Medulla oblongata (tissue), 1 donor: Measurements from ENCODE around the gene NHLRC2.
"Not testable (repeated sequence)": the region's sequence is repeated elsewhere in the genome, so short reads cannot be mapped to it uniquely, and the experiment has no call there.

ENCODE experiments used
- DNase-seq: peaks from one replicate; pipeline ENCODE4 v3.0.0-alpha.2; 2015; ENCODE audit errors: extremely low spot score

Gene NHLRC2, protein sequence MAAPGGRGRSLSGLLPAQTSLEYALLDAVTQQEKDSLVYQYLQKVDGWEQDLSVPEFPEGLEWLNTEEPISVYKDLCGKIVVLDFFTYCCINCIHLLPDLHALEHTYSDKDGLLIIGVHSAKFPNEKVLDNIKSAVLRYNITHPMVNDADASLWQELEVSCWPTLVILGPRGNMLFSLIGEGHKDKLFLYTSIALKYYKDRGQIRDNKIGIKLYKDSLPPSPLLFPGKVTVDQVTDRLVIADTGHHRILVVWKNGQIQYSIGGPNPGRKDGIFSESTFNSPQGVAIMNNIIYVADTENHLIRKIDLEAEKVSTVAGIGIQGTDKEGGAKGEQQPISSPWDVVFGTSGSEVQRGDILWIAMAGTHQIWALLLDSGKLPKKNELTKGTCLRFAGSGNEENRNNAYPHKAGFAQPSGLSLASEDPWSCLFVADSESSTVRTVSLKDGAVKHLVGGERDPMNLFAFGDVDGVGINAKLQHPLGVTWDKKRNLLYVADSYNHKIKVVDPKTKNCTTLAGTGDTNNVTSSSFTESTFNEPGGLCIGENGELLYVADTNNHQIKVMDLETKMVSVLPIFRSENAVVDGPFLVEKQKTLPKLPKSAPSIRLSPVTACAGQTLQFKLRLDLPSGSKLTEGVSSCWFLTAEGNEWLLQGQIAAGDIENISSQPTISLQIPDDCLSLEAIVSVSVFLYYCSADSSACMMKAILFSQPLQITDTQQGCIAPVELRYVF

DNA sequence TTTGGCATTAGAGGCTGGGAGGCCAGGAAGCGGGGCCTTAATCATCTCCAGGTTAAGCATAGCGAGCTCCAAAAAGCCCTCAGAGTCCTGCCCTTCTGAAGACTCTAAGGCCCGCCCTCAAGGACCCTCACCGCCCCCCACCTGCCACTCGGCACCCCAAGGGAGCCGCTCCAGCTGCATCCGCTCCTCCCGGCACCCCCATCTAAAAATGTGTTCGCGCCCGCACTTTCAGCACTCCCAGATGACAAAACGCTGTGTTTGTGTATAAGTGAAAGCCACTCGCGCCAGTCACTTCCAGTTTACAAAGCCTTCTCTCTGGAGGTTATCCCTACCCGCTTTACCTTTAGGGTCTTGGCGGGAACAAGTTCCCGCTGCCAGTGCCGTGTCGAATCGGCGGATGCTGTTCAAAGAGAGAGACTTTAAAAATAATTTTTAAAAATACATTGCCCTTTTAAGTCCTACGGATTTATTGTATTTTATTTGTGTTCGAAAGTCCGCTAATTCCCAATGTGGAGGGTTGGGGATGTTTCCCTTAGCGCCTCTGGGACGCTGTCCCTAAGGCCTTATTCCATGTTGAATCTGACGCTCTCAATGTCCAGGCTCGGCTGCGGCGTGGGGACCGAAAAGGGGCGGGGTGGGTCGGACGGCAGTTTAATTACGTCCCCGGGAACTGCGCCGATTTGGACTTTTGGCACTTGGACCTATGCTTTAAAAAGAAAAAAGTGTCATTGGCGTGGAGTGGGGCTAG, at the start of gene NHLRC2, which contains the start of gene DCLRE1A:
Gene NHLRC2, plus strand, starts transcription at position 649 of the 748 bp plus-strand sequence. CDS start 212 bp downstream, outside the sequence.
Gene DCLRE1A, minus strand, starts transcription at position 70 of the 748 bp plus-strand sequence. CDS start 900 bp downstream, outside the sequence.
- DNase-seq: peak; percentile 87

DNA sequence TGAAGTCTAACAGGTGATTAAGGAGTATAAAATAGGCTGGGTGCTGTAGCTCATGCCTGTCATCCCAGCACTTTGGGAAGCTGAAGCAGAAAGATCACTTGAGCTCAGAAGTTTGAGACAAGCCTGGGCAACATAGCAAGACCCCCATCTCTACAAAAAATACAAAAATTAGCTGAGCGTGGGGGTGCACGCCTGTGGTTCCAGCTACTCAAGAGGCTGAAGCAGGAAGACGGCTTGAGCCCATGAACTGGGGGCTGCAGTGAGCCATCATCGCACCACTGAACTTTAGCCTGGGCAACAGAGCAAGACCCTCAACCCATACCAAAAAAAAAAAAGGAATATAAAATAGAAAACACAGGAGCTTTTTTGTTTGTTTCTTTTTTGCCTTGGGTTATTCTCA, 48.0 kb upstream of the NHLRC2 start:
- no peak for DNase-seq

DNA sequence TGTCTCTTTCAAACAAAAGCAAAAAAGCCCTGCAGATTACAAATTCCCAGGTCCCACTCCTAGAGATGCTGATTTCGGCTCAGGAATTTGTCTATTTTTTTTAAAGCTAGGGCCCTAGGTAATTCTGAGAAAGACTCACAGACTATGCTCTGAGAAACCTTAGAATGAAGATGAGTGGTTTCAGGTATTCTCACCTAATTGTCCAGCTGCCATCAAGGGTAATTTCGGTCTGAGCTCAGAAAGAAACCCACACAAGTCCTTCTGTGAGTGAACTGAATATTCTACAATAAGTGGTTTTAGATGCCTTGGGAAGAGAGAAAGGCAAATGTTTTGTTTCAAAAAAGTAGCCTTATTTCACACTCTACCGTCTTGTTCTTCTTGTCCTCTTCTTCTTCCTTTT, 46.3 kb upstream of the NHLRC2 start:
- DNase-seq: no peak

DNA sequence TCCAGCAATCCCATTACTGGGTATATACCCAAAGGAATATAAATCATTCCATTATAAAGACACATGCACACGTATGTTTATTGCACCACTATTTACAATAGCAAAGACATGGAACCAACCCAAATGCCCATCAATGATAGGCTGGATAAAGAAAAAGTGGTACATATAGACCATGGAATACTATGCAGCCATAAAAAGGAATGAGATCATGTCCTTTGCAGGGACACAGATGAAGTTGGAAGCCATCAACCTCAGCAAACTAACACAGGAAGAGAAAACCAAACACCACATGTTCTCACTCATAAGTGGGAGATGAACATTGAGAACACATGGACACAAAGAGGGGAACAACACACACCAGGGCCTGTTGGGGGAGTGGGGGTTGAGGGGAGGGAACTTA, 39.8 kb upstream of the NHLRC2 start:
- not testable (repeated sequence) for DNase-seq

DNA sequence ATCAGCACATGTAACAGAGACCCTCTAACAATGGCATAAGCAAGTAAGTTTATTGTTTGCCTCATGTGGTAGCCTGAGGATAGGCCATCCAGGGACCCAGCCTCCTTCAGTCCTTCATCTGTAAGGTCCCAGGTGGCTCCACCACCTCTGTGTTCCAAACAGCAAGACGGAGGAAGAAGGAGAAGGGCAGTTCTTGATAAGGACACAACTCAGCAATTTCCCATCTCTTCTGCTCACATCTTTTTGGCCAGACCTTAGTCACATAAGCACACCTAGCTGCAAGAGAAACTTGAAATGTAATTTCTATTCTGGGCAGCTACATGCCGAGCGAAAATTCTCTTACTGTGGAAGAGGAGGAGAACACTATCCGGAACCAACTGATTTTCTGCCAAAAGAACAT, 34.5 kb upstream of the NHLRC2 start:
- DNase-seq: no peak

DNA sequence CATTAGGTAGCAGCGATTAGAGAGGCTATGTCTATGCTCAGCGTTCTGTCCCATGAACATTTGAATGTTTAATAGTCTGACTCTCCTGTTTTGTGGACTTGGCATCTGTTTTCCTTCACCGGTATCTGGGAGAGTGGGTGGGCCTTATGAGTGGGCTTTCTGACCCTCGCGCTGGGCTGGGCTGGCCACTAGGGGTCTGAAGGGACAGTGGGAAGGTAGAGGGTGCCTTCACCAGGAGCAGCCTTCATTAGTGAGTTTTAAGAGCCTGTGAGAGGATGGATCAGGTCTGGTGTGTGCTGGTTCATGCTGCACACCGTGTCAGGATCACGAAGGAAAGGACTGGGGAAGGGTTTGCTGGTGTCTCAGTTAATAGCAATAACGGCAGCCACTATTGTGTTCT, 34.0 kb upstream of the NHLRC2 start:
- DNase-seq: no peak

DNA sequence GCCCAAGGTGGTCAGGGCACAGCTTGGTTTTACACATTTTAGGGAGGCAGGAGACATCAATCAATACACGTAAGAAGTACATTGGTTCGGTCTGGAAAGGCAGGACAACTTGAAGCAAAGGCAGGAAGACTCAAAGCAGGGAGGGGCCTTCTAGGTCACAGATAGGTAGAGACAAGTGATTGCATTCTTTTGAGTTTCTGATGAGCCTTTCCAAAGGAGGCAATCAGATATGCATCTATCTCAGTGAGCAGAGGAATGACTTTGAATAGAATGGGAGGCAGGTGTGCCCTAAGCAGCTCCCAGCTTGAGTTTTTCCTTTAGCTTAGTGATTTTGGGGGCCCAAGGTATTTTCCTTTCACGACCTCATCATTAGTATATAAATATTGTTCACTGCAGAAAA, 33.2 kb upstream of the NHLRC2 start:
- not testable (repeated sequence) for DNase-seq

DNA sequence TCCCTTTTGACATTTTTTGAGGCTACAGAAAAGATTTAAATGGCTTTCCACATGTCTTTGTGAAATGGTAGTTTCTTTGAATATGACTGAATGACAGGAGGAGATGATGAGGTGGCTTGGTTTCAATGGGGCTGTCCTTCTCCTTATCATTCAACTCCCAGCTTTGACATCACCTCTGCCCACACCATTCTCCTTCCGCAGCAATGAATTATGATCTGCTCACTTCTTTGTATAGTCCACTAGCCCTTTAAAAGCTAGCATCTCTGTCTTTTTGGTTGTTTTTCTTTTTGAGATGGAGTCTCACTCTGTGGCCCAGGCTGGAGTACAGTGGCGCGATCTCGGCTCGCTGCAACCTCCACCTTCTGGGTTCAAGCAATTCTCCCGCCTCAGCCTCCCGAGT, 32.3 kb upstream of the NHLRC2 start:
- no peak for DNase-seq

DNA sequence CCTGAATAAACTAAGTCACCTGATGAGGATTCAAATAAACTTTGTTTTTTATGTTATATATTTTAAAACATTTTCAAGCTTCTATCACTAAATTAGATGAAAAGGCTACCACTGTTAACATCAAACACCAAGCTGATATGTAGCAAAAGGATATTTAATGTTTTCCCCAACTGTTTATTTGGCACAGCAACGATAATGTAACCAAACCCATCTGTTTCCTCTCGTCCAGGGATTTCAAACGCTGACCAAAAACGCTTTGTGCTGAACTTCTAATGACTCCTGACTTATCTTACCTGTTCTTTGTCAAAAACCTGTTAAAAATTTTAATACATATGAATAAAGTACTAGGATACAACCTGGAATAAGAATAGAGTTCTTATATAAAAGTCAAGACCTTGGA, 31.1 kb upstream of the NHLRC2 start:
- no peak for DNase-seq

DNA sequence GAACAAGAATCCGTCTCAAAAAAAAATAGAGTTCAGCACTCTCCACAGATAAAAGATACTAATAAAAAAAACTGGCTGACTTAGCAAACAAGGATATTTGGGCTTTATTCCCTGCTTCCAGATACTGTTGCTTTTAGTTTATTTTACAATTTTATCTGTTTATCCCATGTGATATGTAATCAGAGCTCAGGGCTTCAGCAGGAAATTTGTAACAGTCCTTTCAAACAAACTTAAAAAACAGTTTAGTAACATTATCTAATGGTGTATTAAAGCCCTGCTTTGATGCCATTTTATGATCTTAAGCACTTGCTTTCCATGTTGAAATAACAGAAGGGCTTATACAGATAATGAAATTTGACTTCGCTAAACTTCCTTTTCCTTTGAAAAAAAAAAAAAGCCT, 28.7 kb upstream of the NHLRC2 start:
- no peak for DNase-seq

DNA sequence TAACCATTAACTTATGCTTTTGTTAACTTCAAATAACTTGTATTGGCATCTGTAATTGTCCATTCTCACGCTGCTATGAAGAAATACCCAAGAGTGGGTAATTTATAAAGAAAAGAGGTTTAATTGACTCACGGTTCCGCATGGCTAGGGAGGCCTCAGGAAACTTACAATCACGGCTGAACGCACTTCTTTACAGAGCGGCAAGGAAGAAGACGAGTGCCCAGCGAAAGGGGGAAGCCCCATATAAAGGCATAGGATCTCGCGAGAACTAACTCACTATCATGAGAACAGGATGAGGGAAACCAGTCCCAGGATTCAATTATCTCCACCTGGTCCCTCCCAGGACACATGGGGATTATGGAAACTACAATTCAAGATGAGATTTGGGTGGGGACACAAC, 25.9 kb upstream of the NHLRC2 start:
- DNase-seq: not testable (repeated sequence)

DNA sequence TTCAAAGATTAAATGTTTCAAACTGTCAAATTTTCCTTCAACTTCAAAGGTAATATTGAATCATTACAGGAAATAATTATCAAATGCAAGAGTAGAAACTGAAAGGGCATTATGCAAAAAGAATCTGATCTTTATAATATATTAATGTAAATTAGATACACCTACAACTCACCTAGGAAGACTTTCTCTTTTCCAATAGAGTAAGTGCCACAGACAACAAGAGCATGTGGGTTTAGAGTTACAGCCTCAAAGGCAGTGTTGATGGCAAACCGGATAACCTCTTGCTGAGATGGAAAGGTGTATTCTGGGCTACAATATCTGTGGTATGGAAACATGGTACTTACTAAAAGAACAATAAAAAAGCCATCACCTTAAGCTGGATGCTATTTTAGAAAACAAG, 12.3 kb upstream of the NHLRC2 start:
- DNase-seq: no peak

DNA sequence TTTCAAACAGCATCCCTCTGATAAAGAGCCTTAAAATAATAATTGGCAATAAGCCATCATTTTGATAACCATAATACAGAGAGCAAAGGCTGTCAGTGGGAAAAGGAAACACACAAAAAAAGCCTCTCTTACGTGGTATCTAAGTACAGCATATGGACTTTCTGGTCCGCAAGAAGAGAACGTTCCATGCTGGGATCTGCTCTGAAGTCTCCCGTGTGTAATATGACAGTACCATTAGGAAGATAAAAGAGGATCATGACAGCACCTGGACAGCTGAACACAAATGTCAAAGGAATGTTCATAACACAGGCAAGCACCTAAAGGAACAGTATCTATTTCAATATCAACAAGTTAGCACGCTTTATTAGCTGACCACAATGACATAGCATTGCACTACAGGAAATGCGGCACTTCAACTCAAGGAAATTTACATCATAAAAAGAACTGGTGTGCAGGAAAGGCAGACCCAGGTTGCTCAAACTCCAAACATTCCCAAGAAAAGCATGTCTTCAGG, 10.4 kb upstream of the NHLRC2 start:
- no peak for DNase-seq

DNA sequence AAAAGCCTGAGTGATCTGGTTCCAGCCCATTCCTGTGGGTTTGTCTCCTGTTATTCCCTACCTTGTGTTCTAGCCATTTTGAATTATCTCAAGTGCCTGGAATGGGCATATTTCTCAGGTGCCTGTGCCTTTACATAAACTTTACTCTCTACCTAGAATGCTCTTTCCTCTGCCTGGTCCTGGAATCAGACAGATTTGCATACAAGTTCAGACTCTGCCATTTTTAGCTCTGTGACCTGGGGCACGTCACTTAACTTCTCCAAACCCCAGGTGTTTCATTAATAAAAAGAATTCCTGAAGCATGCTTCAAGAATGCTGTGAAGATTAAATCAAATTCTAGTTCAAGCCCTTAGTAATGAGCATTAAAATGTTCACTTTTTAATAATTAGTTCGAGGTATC, 8.4 kb upstream of the NHLRC2 start:
- DNase-seq: no peak

DNA sequence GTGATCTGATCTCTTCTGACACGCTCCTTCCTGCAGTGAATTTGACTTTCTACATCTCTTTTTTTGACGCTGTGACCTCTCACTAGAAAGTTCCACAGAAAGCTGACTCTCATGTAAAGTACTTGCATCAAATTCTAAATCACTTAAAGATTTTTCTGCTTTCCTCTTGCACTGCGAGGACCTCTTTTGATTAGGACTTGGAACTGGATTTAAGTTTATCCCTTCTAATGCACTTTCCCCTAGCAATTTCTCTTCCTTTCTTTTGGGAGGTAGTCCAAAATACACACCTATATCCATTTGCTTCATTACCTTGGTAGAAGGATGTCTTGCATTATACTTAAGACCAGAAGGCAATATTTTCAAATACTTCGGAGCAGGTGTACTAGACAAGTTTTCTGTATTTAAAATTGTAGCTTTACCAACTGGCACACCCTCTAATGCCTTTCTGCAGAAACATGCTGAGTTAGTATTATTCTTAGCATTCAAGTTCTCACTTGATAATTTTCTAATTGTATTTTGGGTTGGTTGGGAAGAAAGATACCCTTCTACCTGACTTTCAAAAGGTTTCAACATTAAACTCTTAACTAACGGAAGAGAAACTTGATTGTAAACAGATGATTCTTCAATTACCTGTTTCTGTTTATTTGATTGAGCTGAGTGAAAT, 5.2 kb upstream of the NHLRC2 start:
- no peak for DNase-seq

DNA sequence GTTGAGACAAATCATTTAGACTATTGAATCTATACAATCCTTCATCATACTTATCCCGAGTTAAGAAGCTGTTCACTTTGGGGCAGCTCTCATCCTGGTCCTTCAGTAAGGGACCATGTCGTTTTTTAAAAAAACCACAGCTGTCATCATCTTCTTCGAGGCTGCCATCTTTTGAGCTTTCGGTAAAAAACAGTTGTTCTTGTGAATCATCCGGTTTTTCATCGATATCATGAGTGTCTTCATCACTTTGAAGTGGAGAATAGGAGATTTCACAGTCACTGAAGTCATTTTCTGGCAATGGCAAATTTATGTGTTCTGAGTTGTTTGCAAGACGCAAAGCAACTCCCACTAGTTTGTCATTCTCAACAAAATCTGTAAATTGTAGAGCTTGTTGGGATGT, 4.5 kb upstream of the NHLRC2 start:
- no peak for DNase-seq

DNA sequence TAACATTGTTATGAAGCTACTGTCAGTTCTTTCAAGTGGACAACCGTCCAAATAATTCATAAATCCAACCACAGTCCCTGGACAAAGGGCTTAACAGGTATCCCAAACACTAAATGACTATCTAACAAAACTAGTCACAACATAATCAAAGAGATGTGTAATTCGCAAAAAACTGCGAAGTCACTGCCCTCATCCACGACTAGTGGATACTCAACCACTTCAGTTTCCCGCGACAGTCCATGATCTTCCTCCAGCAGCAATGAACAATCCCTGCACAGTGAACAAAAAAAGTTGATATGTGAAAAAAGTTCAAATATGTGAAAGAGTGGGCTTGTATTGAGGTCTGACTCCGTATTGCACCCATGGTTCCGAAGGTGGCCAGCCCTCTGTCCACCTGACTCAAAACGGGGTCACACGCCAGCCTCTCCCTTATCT, 866 bp upstream of the NHLRC2 start:
- DNase-seq: peak; percentile 51

DNA sequence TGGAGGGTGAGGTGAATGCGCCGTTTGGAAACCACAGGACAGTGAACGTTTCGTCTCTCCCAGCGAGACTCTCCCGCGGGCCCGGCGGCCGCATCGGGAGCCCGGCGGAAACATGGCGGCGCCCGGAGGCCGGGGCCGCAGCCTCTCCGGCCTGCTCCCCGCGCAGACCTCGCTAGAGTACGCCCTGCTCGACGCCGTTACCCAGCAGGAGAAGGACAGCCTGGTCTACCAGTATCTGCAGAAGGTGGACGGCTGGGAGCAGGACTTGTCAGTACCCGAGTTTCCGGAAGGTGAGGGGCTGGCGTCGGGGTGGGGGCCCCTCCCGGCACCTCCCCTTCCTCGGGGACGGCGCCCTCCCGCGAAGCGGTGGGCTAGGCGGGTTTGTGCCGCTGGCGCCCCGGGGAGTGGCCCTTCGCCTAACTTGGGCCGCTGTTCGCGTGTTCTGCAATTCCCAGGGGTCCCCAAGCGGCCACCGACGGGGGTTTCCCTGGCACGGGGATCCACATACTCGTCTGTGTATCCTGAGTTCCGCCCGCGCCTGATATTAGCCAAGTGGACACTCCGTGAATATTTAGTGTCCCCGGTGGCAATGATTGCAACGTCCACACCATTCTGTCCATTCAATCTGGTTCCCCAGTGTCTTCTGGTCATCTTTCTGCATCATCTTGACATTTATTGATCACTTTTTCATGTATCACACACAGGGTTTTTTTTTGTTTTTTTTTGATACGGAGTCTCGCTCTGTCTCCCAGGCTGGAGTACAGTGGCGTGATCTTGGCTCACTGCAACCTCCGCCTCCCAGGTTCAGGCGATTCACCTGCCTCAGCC, 514 bp downstream of the NHLRC2 start:
- DNase-seq: peak; percentile 46

DNA sequence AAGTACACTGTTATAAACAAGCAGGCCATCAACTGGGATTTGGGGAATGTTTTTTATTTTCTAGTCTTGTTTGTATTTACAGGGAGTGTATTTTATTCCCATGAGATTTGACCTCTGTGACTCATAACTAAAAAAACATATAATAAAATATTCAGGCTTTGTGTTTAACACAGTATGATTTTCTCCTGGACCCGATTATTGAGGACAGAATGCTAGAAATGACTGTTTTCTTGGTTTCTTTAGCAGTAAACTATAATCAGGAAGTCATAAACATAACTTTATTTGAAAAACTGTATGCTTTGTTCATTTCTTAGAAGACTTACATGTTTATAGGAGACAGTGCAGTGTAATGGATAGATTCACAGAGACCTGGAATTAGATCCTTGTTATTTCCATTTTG, 2.1 kb downstream of the NHLRC2 start:
- no peak for DNase-seq

DNA sequence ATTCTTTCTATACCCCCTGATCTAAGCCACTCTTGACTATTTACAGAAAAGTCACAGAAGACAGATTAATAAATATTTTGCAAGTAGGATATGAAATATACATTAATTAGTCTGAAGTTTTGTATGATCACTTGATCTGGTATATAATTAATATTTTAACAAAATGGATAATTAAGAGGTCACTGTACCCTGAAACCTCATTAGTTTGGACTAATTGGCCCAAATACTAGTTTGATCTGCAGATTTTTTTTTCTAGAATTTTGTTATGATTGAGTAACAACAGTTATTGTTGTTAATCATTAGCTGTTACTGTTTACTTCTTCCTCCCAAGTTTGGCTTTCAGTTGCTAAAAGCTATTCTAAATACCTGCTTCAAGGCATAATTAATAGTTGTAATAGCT, 2.7 kb downstream of the NHLRC2 start:
- no peak for DNase-seq

DNA sequence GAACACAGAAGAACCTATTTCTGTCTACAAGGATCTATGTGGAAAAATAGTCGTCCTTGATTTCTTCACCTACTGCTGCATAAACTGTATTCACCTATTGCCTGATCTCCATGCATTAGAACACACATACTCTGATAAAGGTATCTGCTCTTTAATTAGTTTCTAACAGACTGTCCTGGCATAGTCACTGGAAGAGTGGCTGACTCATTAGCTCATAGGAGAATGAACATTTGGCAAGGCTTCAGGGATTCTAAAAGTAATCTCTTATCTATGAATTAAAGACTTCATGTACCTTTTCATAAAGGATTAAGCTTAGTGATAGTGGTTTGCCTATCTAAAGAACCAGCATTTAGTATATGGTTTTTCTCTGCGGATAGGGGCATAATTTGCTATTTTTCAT, 4.1 kb downstream of the NHLRC2 start:
- DNase-seq: no peak
